Measurements from ENCODE around the gene CPXM1. TPM values are rescaled to one million over a fixed set of nuclear protein-coding genes. Genes with fewer than 3 reads are reported as not detected.
"Not testable (repeated sequence)": the region's sequence is repeated elsewhere in the genome, so short reads cannot be mapped to it uniquely, and the experiment has no call there.

CPXM1 gene
- total RNA-seq, 1 donor = 0.10 TPM

DNA sequence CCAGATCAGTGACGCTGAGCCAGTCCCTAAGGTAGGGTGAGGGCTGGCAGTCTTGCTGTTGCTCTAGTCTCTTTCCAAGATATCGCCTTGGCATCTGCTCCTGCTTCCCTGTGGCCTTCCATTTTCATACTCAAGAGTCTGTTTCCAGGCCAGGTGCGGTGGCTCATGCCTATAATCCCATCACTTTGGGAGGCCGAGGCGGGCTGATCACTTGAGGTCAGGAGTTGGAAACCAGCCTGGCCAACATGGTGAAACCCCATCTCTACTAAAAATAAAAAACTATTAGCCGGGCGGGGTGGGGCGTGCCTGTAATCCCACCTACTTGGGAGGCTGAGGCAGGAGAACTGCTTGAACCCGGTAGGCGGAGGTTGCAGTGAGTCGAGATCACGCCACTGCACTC, 30.3 kb downstream of the CPXM1 start:
- not testable (repeated sequence) for H3K9me3 ChIP-seq (ENCODE audit: low read depth, low read length); H3K27me3 ChIP-seq (ENCODE audit: insufficient read depth, low read length); H3K4me1 ChIP-seq (ENCODE audit: insufficient read depth, low read length); H3K4me3 ChIP-seq (ENCODE audit: low read length)

- no peak overlapping the region for H3K4me3 ChIP-seq (ENCODE audit: low read length)
- no peaks in the 10 kb centered on the region for H3K27me3 ChIP-seq (ENCODE audit: insufficient read depth, low read length)
- no peaks in the 10 kb centered on the region for H3K9me3 ChIP-seq (ENCODE audit: low read depth, low read length)
- peaks cover 5% of the 10 kb centered on the region for H3K4me1 ChIP-seq (ENCODE audit: insufficient read depth, low read length)
These were observed 31.8 kb downstream of the CPXM1 start for GRCh38 chr20:2768632-2769015.

DNA sequence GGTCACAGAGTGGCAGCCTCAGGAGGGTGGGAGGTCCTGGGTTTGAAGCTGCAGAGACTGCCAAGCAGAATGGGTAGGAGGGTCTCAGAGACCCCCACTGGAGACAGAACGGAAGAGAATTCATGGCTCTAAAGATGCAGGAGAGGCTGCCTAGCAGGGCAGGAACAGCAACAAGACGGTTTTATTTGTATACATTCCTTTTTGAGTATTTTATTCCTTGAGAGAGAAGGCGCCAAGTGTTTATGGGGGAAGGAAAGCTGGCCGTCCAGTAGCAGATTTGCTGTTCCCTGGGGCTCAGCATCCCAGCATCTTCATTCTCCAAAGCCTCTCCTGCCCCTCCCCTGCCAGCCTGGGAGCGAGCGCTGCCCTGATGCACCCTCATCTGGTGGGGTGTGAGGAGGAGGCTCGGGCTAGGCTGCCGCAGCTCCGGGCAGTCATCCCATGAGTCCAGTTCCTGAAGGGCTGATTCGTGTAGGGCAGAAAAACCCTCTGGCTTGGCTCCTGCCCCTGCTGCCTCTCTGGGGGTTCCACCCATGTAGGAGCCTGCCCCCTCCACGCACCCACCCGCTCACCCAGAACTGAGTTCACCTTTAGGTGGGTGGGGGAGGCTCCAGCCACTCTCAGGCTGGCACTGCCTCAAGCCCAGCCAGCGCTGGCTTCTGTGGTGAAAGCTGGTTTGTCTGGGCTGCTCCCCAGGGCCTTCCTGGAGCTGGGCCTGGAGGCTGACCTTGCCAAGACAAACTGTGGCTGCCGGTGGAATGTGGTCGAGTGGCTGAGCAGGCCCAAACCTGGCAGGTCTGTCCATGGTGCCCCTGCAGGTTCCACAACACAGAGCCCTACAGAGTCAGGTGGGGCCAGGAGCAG, 32.4 kb downstream of the CPXM1 start:
- H3K9me3 ChIP-seq (ENCODE audit: low read depth, low read length) = no peaks in the 10 kb centered on the region
- H3K4me3 ChIP-seq (ENCODE audit: low read length) = no peak overlapping the region
- H3K4me1 ChIP-seq (ENCODE audit: insufficient read depth, low read length) = peaks cover 5% of the 10 kb centered on the region
- H3K27me3 ChIP-seq (ENCODE audit: insufficient read depth, low read length) = peaks cover 3% of the 10 kb centered on the region

- no peaks in the 10 kb centered on the region for H3K4me1 ChIP-seq (ENCODE audit: insufficient read depth, low read length)
- no peaks in the 10 kb centered on the region for H3K9me3 ChIP-seq (ENCODE audit: low read depth, low read length)
- peaks cover 3% of the 10 kb centered on the region for H3K27me3 ChIP-seq (ENCODE audit: insufficient read depth, low read length)
- H3K4me3 ChIP-seq (ENCODE audit: low read length) = no peak overlapping the region
These were observed 37.2 kb downstream of the CPXM1 start for GRCh38 chr20:2763186-2763585.

DNA sequence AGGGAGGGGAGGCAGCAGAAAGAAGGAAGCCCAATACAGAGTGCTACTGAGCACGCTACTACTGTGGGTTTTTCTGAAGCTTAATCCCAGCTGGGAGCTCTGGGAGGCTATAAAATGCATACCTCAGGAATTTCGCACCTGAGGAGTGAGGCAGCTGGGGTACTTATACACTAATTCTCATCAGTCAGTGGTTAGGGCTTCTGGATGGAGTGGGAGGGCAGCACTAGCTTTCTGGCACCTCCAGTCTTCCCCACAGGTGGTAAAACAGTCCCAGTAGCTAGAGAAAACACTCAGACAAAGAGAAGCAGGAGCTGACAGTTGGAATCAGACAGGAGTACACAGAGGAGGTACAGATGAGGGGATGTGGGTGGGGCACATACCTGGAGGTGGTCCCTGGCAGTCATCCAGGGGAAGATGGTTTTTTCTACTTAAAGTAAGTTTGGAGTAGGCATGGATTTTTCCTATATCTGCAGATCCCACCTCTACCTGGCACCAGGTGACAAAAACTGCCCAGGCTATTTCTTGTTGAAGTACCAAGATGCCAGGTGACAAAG, 37.8 kb downstream of the CPXM1 start:
- no peaks in the 10 kb centered on the region for H3K9me3 ChIP-seq (ENCODE audit: low read depth, low read length)
- peaks cover 3% of the 10 kb centered on the region for H3K27me3 ChIP-seq (ENCODE audit: insufficient read depth, low read length)
- no peak overlapping the region for H3K4me3 ChIP-seq (ENCODE audit: low read length)
- H3K4me1 ChIP-seq (ENCODE audit: insufficient read depth, low read length) = no peaks in the 10 kb centered on the region

DNA sequence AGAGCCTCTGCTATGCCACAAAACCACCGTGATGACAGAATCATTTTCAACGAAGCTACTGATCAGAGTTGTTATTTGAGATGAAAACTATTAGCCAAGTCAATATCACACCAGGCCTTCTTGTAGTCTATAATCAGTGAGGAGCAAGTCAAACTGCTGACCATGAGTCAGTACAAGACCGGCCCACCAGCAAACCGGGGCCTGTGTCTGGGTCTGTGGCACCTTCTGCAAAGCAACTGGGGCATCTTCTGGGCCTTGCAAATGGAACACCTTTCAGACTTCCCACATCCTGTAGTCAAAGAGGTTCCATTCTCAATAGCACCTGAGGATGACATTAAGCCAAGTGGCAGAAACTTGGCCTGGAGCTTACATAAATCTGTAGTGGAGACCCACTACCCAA, 38.5 kb downstream of the CPXM1 start:
- Histone ChIP-seq H3K4me1 (ENCODE audit: insufficient read depth, low read length) (no peaks in the 10 kb centered on the region), H3K4me3 (ENCODE audit: low read length) (no peak overlapping the region), H3K27me3 (ENCODE audit: insufficient read depth, low read length) (peaks cover 3% of the 10 kb centered on the region), H3K9me3 (ENCODE audit: low read depth, low read length) (no peaks in the 10 kb centered on the region)

DNA sequence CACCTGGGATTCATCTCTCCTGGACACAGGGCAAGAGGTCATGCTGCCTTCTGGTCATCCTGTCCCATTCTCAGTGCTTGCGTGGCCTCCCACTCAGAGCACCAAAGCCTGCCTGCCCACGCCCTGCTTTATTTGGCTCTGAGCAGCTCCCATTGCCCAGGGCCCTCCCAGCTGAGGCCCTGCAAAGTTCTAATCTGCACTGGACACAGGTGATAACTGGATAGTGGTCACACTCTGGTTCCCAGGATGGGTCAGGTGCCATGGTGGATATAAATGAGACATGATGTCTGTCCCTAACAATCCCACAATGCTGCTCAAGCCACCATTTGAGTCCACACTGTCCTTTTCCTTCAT, 39.5 kb downstream of the CPXM1 start:
- Histone ChIP-seq H3K9me3 (ENCODE audit: low read depth, low read length) (no peaks in the 10 kb centered on the region), H3K27me3 (ENCODE audit: insufficient read depth, low read length) (peaks cover 3% of the 10 kb centered on the region), H3K4me3 (ENCODE audit: low read length) (no peak overlapping the region), H3K4me1 (ENCODE audit: insufficient read depth, low read length) (no peaks in the 10 kb centered on the region)

GRCh38 chr20:2760297-2760951, 40.0 kb downstream of the CPXM1 start:
- peaks cover 3% of the 10 kb centered on the region for H3K27me3 ChIP-seq (ENCODE audit: insufficient read depth, low read length)
- H3K4me1 ChIP-seq (ENCODE audit: insufficient read depth, low read length) = no peaks in the 10 kb centered on the region
- no peak overlapping the region for H3K4me3 ChIP-seq (ENCODE audit: low read length)
- H3K9me3 ChIP-seq (ENCODE audit: low read depth, low read length) = no peaks in the 10 kb centered on the region

- Histone ChIP-seq H3K9me3 (ENCODE audit: low read depth, low read length) (no peaks in the 10 kb centered on the region), H3K4me1 (ENCODE audit: insufficient read depth, low read length) (no peaks in the 10 kb centered on the region), H3K4me3 (ENCODE audit: low read length) (no peak overlapping the region), H3K27me3 (ENCODE audit: insufficient read depth, low read length) (peaks cover 5% of the 10 kb centered on the region)
These were observed 40.7 kb downstream of the CPXM1 start for GRCh38 chr20:2759603-2760296.

- Histone ChIP-seq H3K9me3 (ENCODE audit: low read depth, low read length) (no peaks in the 10 kb centered on the region), H3K4me3 (ENCODE audit: low read length) (no peak overlapping the region), H3K4me1 (ENCODE audit: insufficient read depth, low read length) (no peaks in the 10 kb centered on the region), H3K27me3 (ENCODE audit: insufficient read depth, low read length) (peaks cover 11% of the 10 kb centered on the region)
These were observed 41.3 kb downstream of the CPXM1 start for GRCh38 chr20:2759143-2759542.

DNA sequence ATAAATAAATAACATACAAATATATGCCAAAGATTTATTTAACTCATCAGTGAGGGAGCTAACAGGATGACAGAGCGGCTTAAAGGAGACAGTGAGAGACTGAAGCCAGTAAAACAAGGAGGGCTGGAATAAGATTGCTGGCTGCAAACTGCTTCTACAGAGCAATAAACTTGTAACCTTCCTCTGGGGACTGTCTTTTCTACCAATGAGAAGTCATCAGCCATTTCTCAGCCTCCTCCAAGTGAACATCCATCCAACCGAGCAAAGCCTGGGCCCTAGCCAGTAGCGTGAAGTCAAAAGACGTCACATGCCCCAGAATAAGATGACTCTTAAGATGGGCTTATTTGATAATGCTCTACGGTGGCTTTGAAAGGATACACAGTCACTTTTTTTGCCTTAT, 42.5 kb downstream of the CPXM1 start:
- peaks cover 18% of the 10 kb centered on the region for H3K27me3 ChIP-seq (ENCODE audit: insufficient read depth, low read length)
- H3K4me1 ChIP-seq (ENCODE audit: insufficient read depth, low read length) = peaks cover 6% of the 10 kb centered on the region
- no peaks in the 10 kb centered on the region for H3K9me3 ChIP-seq (ENCODE audit: low read depth, low read length)
- H3K4me3 ChIP-seq (ENCODE audit: low read length) = no peak overlapping the region

- Histone ChIP-seq H3K4me1 (ENCODE audit: insufficient read depth, low read length) (peaks cover 14% of the 10 kb centered on the region), H3K9me3 (ENCODE audit: low read depth, low read length) (no peaks in the 10 kb centered on the region), H3K27me3 (ENCODE audit: insufficient read depth, low read length) (peaks cover 21% of the 10 kb centered on the region), H3K4me3 (ENCODE audit: low read length) (no peak overlapping the region)
These were observed 43.4 kb downstream of the CPXM1 start for GRCh38 chr20:2757001-2757400.

DNA sequence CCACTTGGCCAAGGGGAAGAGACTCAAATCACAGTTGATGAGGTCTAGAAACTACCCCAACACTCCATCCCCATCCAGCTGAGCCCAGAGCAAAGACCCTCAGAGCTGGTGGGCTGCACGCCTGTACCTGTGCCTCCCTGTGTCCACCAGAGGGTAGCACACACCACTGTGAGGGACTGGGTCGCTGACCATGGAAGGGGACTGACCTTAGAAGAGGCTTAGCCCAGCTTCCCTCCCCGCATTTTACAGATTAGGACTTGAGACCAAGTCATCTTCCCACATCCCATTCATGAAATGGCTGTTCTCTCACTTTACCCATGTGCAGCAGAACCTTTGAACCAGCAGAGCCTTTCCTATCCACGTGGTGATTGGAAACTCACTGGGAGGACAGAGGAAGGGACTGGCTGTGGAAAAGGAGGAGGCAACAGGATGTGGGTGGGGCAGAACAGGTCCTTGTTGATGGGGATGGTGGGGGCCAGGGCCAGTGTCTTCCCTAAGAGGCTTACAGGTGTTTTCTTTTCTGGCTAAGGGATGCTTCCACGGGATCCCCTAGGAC, 44.3 kb downstream of the CPXM1 start:
- Histone ChIP-seq H3K4me3 (ENCODE audit: low read length) (no peak overlapping the region), H3K4me1 (ENCODE audit: insufficient read depth, low read length) (peaks cover 22% of the 10 kb centered on the region), H3K27me3 (ENCODE audit: insufficient read depth, low read length) (peaks cover 21% of the 10 kb centered on the region), H3K9me3 (ENCODE audit: low read depth, low read length) (no peaks in the 10 kb centered on the region)

GRCh38 chr20:2755451-2756055, 44.9 kb downstream of the CPXM1 start:
- H3K27me3 ChIP-seq (ENCODE audit: insufficient read depth, low read length) = peaks cover 26% of the 10 kb centered on the region
- no peaks in the 10 kb centered on the region for H3K9me3 ChIP-seq (ENCODE audit: low read depth, low read length)
- H3K4me1 ChIP-seq (ENCODE audit: insufficient read depth, low read length) = peaks cover 28% of the 10 kb centered on the region
- no peak overlapping the region for H3K4me3 ChIP-seq (ENCODE audit: low read length)

DNA sequence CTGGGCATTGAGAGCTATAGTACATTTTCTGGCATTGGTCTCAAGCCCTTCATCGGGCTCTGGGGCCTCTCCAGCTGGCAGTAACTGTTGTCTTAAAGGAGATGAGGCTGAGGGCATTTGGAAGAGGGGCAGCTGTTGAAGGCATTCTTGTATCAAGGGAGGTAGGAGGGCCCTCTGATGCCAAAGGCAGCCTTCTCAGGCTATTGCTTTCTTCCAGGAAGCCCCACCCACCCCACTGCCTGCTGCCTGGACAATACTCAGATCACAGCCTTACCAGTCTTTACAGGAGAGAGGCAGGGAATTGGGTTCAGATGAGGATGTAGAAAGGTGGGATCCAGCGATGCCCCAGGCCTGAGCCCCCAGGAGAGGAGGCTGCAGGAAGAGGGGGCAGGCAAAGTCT, 46.0 kb downstream of the CPXM1 start:
- Histone ChIP-seq H3K9me3 (ENCODE audit: low read depth, low read length) (no peaks in the 10 kb centered on the region), H3K4me1 (ENCODE audit: insufficient read depth, low read length) (peaks cover 33% of the 10 kb centered on the region), H3K27me3 (ENCODE audit: insufficient read depth, low read length) (peaks cover 35% of the 10 kb centered on the region), H3K4me3 (ENCODE audit: low read length) (no peak overlapping the region)

Measured in mononuclear cell (primary cell).